GM19328 (cell line): ENCODE results near the gene THSD7A.

ENCODE experiments used
- ATAC-seq: cut with Tn5 transposase; IDR thresholded peaks from one replicate; pipeline ENCODE4 v1.9.1; 2021; ENCODE audit warnings: mild to moderate bottlenecking, moderate library complexity; ENCODE audit not compliant: unreplicated experiment

The THSD7A gene

GRCh38 chr7:11591943-11592342 is 240.1 kb downstream of the THSD7A start:
- no peak for ATAC-seq

- no peak for ATAC-seq
These were observed 240.9 kb downstream of the THSD7A start for GRCh38 chr7:11591055-11591633.

GRCh38 chr7:11589251-11589650 is 242.7 kb downstream of the THSD7A start:
- ATAC-seq = no peak

- no peak for ATAC-seq
These were observed 244.2 kb downstream of the THSD7A start for GRCh38 chr7:11587814-11588213.

GRCh38 chr7:11587048-11587447 is 244.9 kb downstream of the THSD7A start:
- no peak for ATAC-seq

- ATAC-seq = no peak
These were observed 247.5 kb downstream of the THSD7A start for GRCh38 chr7:11584406-11585031.

GRCh38 chr7:11579141-11579540 is 252.9 kb downstream of the THSD7A start:
- no peak for ATAC-seq

GRCh38 chr7:11576310-11576709 is 255.7 kb downstream of the THSD7A start:
- ATAC-seq = no peak

GRCh38 chr7:11573128-11573750 is 258.8 kb downstream of the THSD7A start:
- ATAC-seq = no peak

- no peak for ATAC-seq
These were observed 261.0 kb downstream of the THSD7A start for GRCh38 chr7:11570922-11571550.

- no peak for ATAC-seq
These were observed 261.8 kb downstream of the THSD7A start for GRCh38 chr7:11570205-11570604.

- ATAC-seq = no peak
These were observed 264.4 kb downstream of the THSD7A start for GRCh38 chr7:11567571-11567970.

GRCh38 chr7:11557627-11558026 is 274.4 kb downstream of the THSD7A start:
- ATAC-seq = peak; percentile 96

GRCh38 chr7:11552676-11553296 is 279.2 kb downstream of the THSD7A start:
- ATAC-seq = no peak

- ATAC-seq = no peak
These were observed 280.5 kb downstream of the THSD7A start for GRCh38 chr7:11551470-11551869.

GRCh38 chr7:11548532-11548931 is 283.5 kb downstream of the THSD7A start:
- ATAC-seq = no peak

GRCh38 chr7:11541330-11541729 is 290.7 kb downstream of the THSD7A start:
- ATAC-seq = no peak

- ATAC-seq = no peak
These were observed 291.7 kb downstream of the THSD7A start for GRCh38 chr7:11540271-11540761.

- ATAC-seq = no peak
These were observed 292.1 kb downstream of the THSD7A start for GRCh38 chr7:11539853-11540252.

GRCh38 chr7:11538751-11539299 is 293.2 kb downstream of the THSD7A start:
- no peak for ATAC-seq

GRCh38 chr7:11533229-11533820 is 298.7 kb downstream of the THSD7A start:
- no peak for ATAC-seq
